NOMO-1 treated with dmso at 0.1 percent for 144 hours (cell line): Measurements from ENCODE around the gene BABAM2.
A peak's percentile ranks its signal among the peaks of the same experiment; 100 is the strongest.
"Not testable (repeated sequence)": the region's sequence is repeated elsewhere in the genome, so short reads cannot be mapped to it uniquely, and the experiment has no call there.

Source experiments
- DNase-seq: peaks from one replicate; lab custom pipeline; 2025; ENCODE audit not compliant: unreplicated experiment; lab: John Stamatoyannopoulos, UW

The BABAM2 gene

GRCh38 chr2:28101123-28101522 lies 210.6 kb downstream of the BABAM2 start:
- no peak for DNase-seq

- no peak for DNase-seq
Measured at GRCh38 chr2:28101892-28102291, 211.4 kb downstream of the BABAM2 start.

- no peak for DNase-seq
Measured at GRCh38 chr2:28102455-28102874, 211.9 kb downstream of the BABAM2 start.

GRCh38 chr2:28103611-28104010 lies 213.1 kb downstream of the BABAM2 start:
- DNase-seq: no peak

- DNase-seq: no peak
Measured at GRCh38 chr2:28108143-28108542, 217.6 kb downstream of the BABAM2 start.

GRCh38 chr2:28113771-28114170 lies 223.2 kb downstream of the BABAM2 start:
- not testable (repeated sequence) for DNase-seq

- no peak for DNase-seq
Measured at GRCh38 chr2:28117104-28117596, 226.6 kb downstream of the BABAM2 start.

GRCh38 chr2:28119631-28120030 lies 229.1 kb downstream of the BABAM2 start:
- DNase-seq: no peak

GRCh38 chr2:28128281-28128950 lies 237.9 kb downstream of the BABAM2 start:
- no peak for DNase-seq

- no peak for DNase-seq
Measured at GRCh38 chr2:28129955-28130695, 239.6 kb downstream of the BABAM2 start.

- DNase-seq: no peak
Measured at GRCh38 chr2:28133778-28134177, 243.2 kb downstream of the BABAM2 start.

- DNase-seq: peak; percentile 33
Measured at GRCh38 chr2:28134262-28134812, 243.8 kb downstream of the BABAM2 start.

- DNase-seq: no peak
Measured at GRCh38 chr2:28134857-28135256, 244.3 kb downstream of the BABAM2 start.

GRCh38 chr2:28135324-28135723 lies 244.8 kb downstream of the BABAM2 start:
- DNase-seq: no peak

- DNase-seq: no peak
Measured at GRCh38 chr2:28135799-28136198, 245.3 kb downstream of the BABAM2 start.

GRCh38 chr2:28136556-28136955 lies 246.0 kb downstream of the BABAM2 start:
- DNase-seq: no peak

- no peak for DNase-seq
Measured at GRCh38 chr2:28137221-28137620, 246.7 kb downstream of the BABAM2 start.

- DNase-seq: no peak
Measured at GRCh38 chr2:28142386-28142785, 251.9 kb downstream of the BABAM2 start.

- no peak for DNase-seq
Measured at GRCh38 chr2:28148000-28148399, 257.5 kb downstream of the BABAM2 start.

- DNase-seq: no peak
Measured at GRCh38 chr2:28148566-28148965, 258.0 kb downstream of the BABAM2 start.

- DNase-seq: no peak
Measured at GRCh38 chr2:28150236-28150915, 259.8 kb downstream of the BABAM2 start.

- no peak for DNase-seq
Measured at GRCh38 chr2:28150994-28151393, 260.5 kb downstream of the BABAM2 start.
